HepG2 (cell line): ENCODE results near the gene ADGRG1. TPM values are rescaled to one million over a fixed set of nuclear protein-coding genes. Genes with fewer than 3 reads are reported as not detected.

Experiments used
- AGO1 ChIP-seq: fragments of 200-400 bp; formaldehyde crosslinking; IDR thresholded peaks from 2 replicates; pipeline ENCODE4 v1.6.1; 2017; ENCODE audit warnings: mild to moderate bottlenecking, low read depth, low read length, moderate library complexity; ENCODE audit not compliant: poor library complexity, severe bottlenecking
- BRD4 ChIP-seq: sonication (generic); formaldehyde crosslinking; IDR thresholded peaks from 2 replicates; pipeline ENCODE4 v1.4.0; 2020; ENCODE audit warnings: missing genetic modification reagents
- CHCHD3 ChIP-seq: sonication (generic); formaldehyde crosslinking; IDR thresholded peaks from 2 replicates; pipeline ENCODE4 v1.8.0; 2022; ENCODE audit warnings: mild to moderate bottlenecking, missing genetic modification reagents, moderate library complexity
- EED ChIP-seq: sonication (generic); formaldehyde crosslinking; IDR thresholded peaks from 2 replicates; pipeline ENCODE4 v1.5.0; 2020; ENCODE audit warnings: mild to moderate bottlenecking, missing genetic modification reagents
- EP300 ChIP-seq, 3 experiments: sonication (generic) in 1 of 3; formaldehyde crosslinking in 1 of 3; IDR thresholded peaks; 2 replicates each; pipeline versions ENCODE4 v1.5.1 to v1.6.1; 2011 to 2020; ENCODE audit warnings: low read depth in 2 of 3, low read length in 2 of 3, borderline replicate concordance in 1 of 3, improper control_type of control experiment in 1 of 3, mild to moderate bottlenecking in 1 of 3, missing genetic modification reagents in 1 of 3, moderate library complexity in 1 of 3
- KLF12 ChIP-seq: sonication (generic); formaldehyde crosslinking; IDR thresholded peaks from 2 replicates; pipeline ENCODE4 v1.4.0; 2020; ENCODE audit warnings: missing genetic modification reagents, borderline replicate concordance
- MAFG ChIP-seq: sonication (generic); formaldehyde crosslinking; IDR thresholded peaks from 2 replicates; pipeline ENCODE4 v1.5.1; 2020; ENCODE audit warnings: mild to moderate bottlenecking, missing genetic modification reagents
- MED1 ChIP-seq: sonication (generic); formaldehyde crosslinking; IDR thresholded peaks from 2 replicates; pipeline ENCODE4 v1.4.0; 2020; ENCODE audit warnings: missing genetic modification reagents
- NCOA1 ChIP-seq: sonication (generic); formaldehyde crosslinking; IDR thresholded peaks from 2 replicates; pipeline ENCODE4 v1.9.0; 2021; ENCODE audit warnings: missing genetic modification reagents
- PPARG ChIP-seq: conservative IDR thresholded peaks from 2 replicates; pipeline ENCODE4 v1.6.1; 2016; ENCODE audit warnings: missing biosample characterization, missing genetic modification reagents
- RBM22 ChIP-seq: fragments of 200-400 bp; formaldehyde crosslinking; optimal IDR thresholded peaks from 2 replicates; pipeline ENCODE3; 2017; ENCODE audit warnings: mild to moderate bottlenecking, low read length, moderate library complexity
- SAP130 ChIP-seq: IDR thresholded peaks from 2 replicates; pipeline ENCODE4 v1.6.1; 2016; ENCODE audit warnings: low read depth
- SMAD3 ChIP-seq: sonication (generic); formaldehyde crosslinking; IDR thresholded peaks from 2 replicates; pipeline ENCODE4 v1.4.0; 2020; ENCODE audit warnings: missing genetic modification reagents
- SPEN ChIP-seq: sonication (generic); formaldehyde crosslinking; IDR thresholded peaks from 2 replicates; pipeline ENCODE4 v1.5.1; 2020; ENCODE audit warnings: low read depth, mild to moderate bottlenecking, missing genetic modification reagents
- STAG1 ChIP-seq: sonication (generic); formaldehyde crosslinking; IDR thresholded peaks from 2 replicates; pipeline ENCODE4 v1.4.0; 2020; ENCODE audit warnings: missing genetic modification reagents
- TARDBP ChIP-seq: sonication (generic); formaldehyde crosslinking; IDR thresholded peaks from 2 replicates; pipeline ENCODE4 v1.8.0; 2022; ENCODE audit warnings: mild to moderate bottlenecking, missing genetic modification reagents
- ZBTB38 ChIP-seq: sonication (generic); formaldehyde crosslinking; IDR thresholded peaks from 2 replicates; pipeline ENCODE4 v1.5.1; 2020; ENCODE audit warnings: mild to moderate bottlenecking, missing genetic modification reagents
- ZFYVE20 ChIP-seq: sonication (generic); formaldehyde crosslinking; IDR thresholded peaks from 2 replicates; pipeline ENCODE4 v1.8.0; 2023; ENCODE audit warnings: low read depth, mild to moderate bottlenecking, moderate library complexity, missing genetic modification reagents, borderline replicate concordance
- ZIK1 ChIP-seq: sonication (generic); formaldehyde crosslinking; IDR thresholded peaks from 2 replicates; pipeline ENCODE4 v1.5.0; 2020; ENCODE audit warnings: mild to moderate bottlenecking, low read depth, missing genetic modification reagents, borderline replicate concordance
- ZNF205 ChIP-seq: IDR thresholded peaks from 2 replicates; pipeline ENCODE4 v1.6.1; 2018; ENCODE audit warnings: missing biosample characterization, missing genetic modification reagents
- ZNF382 ChIP-seq: sonication (generic); formaldehyde crosslinking; IDR thresholded peaks from 2 replicates; pipeline ENCODE4 v1.5.0; 2020; ENCODE audit warnings: missing genetic modification reagents, mild to moderate bottlenecking, borderline replicate concordance
- ZNF460 ChIP-seq: sonication (generic); formaldehyde crosslinking; IDR thresholded peaks from 2 replicates; pipeline ENCODE4 v1.5.1; 2020; ENCODE audit warnings: missing genetic modification reagents, mild to moderate bottlenecking, borderline replicate concordance
- ZNF615 ChIP-seq: sonication (generic); formaldehyde crosslinking; IDR thresholded peaks from 2 replicates; pipeline ENCODE4 v1.5.0; 2020; ENCODE audit warnings: mild to moderate bottlenecking, missing genetic modification reagents, borderline replicate concordance
- ZNF672 ChIP-seq: sonication (generic); formaldehyde crosslinking; IDR thresholded peaks from 2 replicates; pipeline ENCODE4 v1.8.1; 2022; ENCODE audit warnings: missing genetic modification reagents
- ZNF816 ChIP-seq: sonication (generic); formaldehyde crosslinking; IDR thresholded peaks from 2 replicates; pipeline ENCODE4 v1.8.0; 2022; ENCODE audit warnings: missing genetic modification reagents, mild to moderate bottlenecking, borderline replicate concordance
- ZNF883 ChIP-seq: sonication (generic); formaldehyde crosslinking; IDR thresholded peaks from 2 replicates; pipeline ENCODE4 v1.5.1; 2020; ENCODE audit warnings: mild to moderate bottlenecking, missing genetic modification reagents; ENCODE audit errors: not compliant biosample characterization
- polyA plus RNA-seq, 8 experiments: library from polyadenylated mRNA; depleted of rRNA in 3 of 8; stranded (reverse) in 7 of 8; unstranded in 1 of 8; fragments of >200 nt; fragmentation: Illumina TruSeq in 4 of 8; extraction: Trizol in 4 of 8; gene quantifications; 2 replicates each; pipeline versions ENCODE4 v1.2.1 to v1.2.3, GENCODE V29; 2011 to 2016; ENCODE audit warnings: low read depth in 4 of 8, missing spikeins in 1 of 8, mixed read lengths in 1 of 8; ENCODE audit not compliant: insufficient read depth in 1 of 8
- total RNA-seq, 5 experiments: library from RNA; depleted of rRNA; stranded (reverse); fragments of >200 nt; fragmentation: Illumina TruSeq; extraction: Trizol; gene quantifications; 2 replicates each; pipeline ENCODE4 v1.2.3, GENCODE V29; 2016; ENCODE audit warnings: low read depth in 1 of 5
- TF ChIP-seq, protein P1 (sequence below): sonication (generic); formaldehyde crosslinking; IDR thresholded peaks from 2 replicates; pipeline ENCODE4 v1.4.0; 2020; ENCODE audit warnings: missing genetic modification reagents

ADGRG1 gene
- total and polyA plus RNA-seq, 2 of the 13 experiments (the other 11 are each of a cell fraction or from before 2014, with no cell fraction given) = 2.7 to 5.9 TPM

DNA sequence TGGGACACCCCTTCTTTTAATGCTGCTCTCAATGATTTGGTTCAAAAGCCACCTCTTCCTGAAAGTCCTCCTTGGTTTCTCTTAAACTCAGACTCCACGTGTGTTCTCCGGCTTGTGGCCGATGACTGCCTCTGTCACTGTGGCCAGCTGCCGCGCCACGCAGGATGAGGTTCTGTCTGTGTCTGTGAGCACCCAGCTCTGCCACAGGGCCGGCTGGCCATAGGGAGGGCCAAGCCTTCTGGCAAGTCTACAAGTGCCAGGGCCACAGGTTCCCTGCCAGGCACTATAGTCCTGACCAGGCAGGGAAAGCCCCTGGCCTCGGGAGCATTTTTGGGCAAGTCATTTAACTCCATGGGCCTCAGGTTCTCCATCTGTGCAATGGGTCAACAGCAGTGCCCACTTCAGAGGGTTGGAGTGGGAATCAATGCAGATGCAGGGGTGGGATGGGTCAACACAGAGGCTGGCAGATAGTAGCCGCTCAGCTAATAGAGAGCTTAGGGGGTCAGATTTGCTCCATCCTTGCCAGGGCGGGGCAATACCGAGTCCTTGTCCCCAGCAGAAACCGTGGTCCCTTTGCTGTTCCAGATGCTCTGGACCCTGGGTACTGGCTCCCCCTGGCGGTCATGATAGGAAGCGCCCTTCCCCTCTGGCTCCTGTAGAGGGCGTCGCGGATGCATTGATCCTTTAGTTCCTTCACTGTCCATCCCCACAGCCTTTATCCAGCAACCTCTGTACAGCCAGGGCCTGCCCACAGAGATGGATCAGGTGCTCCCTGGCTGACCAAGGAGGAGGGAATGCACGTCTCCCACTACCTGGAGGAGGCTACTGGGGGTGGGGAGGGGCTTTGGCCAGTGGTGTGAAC is 20.4 kb downstream of the ADGRG1 start (continued):
- TF ChIP-seq ZNF883 (CRISPR knock-in tag) = no peak
- no peak for TF ChIP-seq ZNF615 (CRISPR knock-in tag)
- peak; percentile 52; the same call in 1 of the 2 replicates for TF ChIP-seq MED1 (CRISPR knock-in tag)
- no peak for TF ChIP-seq ZNF382
- TF ChIP-seq BRD4 = peak; percentile 52; the same call in 1 of the 2 replicates
- TF ChIP-seq KLF12 = peak; percentile 75; the same call in 1 of the 2 replicates
- peak; percentile 81 for TF ChIP-seq RBM22
- no peak for TF ChIP-seq MAFG (CRISPR knock-in tag)
- peak; percentile 86 for TF ChIP-seq SMAD3 (CRISPR knock-in tag)
- TF ChIP-seq, protein P1, sequence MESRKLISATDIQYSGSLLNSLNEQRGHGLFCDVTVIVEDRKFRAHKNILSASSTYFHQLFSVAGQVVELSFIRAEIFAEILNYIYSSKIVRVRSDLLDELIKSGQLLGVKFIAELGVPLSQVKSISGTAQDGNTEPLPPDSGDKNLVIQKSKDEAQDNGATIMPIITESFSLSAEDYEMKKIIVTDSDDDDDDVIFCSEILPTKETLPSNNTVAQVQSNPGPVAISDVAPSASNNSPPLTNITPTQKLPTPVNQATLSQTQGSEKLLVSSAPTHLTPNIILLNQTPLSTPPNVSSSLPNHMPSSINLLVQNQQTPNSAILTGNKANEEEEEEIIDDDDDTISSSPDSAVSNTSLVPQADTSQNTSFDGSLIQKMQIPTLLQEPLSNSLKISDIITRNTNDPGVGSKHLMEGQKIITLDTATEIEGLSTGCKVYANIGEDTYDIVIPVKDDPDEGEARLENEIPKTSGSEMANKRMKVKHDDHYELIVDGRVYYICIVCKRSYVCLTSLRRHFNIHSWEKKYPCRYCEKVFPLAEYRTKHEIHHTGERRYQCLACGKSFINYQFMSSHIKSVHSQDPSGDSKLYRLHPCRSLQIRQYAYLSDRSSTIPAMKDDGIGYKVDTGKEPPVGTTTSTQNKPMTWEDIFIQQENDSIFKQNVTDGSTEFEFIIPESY = peak; percentile 98
- peak; percentile 57; the same call in 1 of the 2 replicates for TF ChIP-seq SAP130 (CRISPR knock-in tag)
- TF ChIP-seq NCOA1 (CRISPR knock-in tag) = no peak
- no peak for TF ChIP-seq ZNF816
- no peak for TF ChIP-seq EED (CRISPR knock-in tag)
- TF ChIP-seq ZNF460 = no peak
- TF ChIP-seq ZFYVE20 (CRISPR knock-in tag) = no peak
- 0 out of 2 replicates have a peak, but pooled peaks have one; percentile 78 for TF ChIP-seq CHCHD3 (CRISPR knock-in tag)
- no peak for TF ChIP-seq ZNF672
- TF ChIP-seq STAG1 (CRISPR knock-in tag) = peak; percentile 100
- TF ChIP-seq ZIK1 (CRISPR knock-in tag) = no peak
- TF ChIP-seq EP300 (IDR thresholded peaks at IDR 0.05; ENCODE audit: low read depth in 2 of 2, low read length in 2 of 2) = no peak; a peak in 1 of 4 replicates
- no peak for TF ChIP-seq EP300 (CRISPR knock-in tag; IDR thresholded peaks at IDR 0.05; ENCODE audit: borderline replicate concordance)
- TF ChIP-seq SPEN (CRISPR knock-in tag) = peak; percentile 73; the same call in 1 of the 2 replicates
- no peak for TF ChIP-seq AGO1
- peak; percentile 63; the same call in 1 of the 2 replicates for TF ChIP-seq PPARG (CRISPR knock-in tag)
- TF ChIP-seq ZNF205 (CRISPR knock-in tag) = peak; percentile 69; the same call in 1 of the 2 replicates
- TF ChIP-seq TARDBP (CRISPR knock-in tag) = peak; percentile 96
- peak; percentile 42; the same call in 1 of the 2 replicates for TF ChIP-seq ZBTB38 (CRISPR knock-in tag)
